Renal cortical epithelial cell (primary cell): ENCODE data around the gene HDGFL2. TPM values are rescaled to one million over a fixed set of nuclear protein-coding genes. Genes with fewer than 3 reads are reported as not detected.

ENCODE experiments used
- DNase-seq: peaks from one replicate; pipeline ENCODE4 v3.0.0-alpha.2; 2011; ENCODE audit warnings: low read depth
- total RNA-seq: library from RNA; depleted of rRNA; stranded (reverse); fragments of >200 nt; gene quantifications from 2 replicates; pipeline ENCODE4 v1.2.3, GENCODE V29; 2014

HDGFL2 gene
- total RNA-seq, 1 donor from 2014 or later: 59.5 TPM

DNA sequence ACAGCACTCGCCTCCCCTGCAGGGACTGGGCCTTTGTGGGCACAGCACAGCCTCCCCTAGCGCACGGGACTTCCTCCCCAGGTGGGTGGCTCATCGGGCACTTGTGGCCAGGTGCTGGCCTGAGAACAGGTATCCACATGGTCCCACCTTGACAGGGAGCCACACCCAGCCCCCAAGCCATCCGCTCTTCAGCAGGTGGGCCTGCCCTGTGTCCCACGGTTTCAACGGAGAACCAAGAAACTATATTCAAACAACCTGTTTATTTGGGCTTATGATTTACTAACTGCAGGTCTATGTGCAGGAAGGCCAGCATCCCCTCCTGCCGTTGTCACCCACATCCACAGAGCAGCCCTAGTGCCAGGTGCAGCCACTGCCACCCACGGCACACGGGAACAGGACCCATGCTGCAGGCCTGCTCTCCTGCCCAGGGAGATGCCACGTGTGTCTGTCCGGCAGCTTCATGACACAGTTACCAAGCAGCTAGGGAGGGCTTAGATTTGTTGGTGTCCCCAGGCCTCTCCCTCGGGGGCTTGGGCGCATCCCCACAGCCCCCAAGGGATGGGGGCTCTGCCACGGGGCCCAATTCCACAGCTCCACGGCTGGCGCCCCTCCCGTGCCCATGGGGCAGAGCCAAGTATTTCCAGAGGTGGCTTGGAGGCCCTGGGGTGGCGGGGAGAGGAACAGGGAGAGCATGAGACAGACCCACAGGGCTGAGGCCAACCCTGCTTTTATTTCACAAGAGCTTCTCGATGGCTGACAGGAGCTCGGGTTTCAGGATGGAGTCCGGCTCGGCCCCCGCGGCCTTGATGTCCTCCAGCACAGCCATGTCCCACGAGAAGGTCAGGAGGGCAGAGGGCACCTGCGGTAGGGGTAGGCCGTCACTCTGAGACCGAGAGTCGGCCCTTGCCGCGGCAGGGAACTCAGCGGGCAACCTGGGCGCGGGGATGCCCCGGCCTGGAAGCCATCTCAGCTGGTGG, 27.0 kb upstream of the HDGFL2 start:
- no peak for DNase-seq

DNA sequence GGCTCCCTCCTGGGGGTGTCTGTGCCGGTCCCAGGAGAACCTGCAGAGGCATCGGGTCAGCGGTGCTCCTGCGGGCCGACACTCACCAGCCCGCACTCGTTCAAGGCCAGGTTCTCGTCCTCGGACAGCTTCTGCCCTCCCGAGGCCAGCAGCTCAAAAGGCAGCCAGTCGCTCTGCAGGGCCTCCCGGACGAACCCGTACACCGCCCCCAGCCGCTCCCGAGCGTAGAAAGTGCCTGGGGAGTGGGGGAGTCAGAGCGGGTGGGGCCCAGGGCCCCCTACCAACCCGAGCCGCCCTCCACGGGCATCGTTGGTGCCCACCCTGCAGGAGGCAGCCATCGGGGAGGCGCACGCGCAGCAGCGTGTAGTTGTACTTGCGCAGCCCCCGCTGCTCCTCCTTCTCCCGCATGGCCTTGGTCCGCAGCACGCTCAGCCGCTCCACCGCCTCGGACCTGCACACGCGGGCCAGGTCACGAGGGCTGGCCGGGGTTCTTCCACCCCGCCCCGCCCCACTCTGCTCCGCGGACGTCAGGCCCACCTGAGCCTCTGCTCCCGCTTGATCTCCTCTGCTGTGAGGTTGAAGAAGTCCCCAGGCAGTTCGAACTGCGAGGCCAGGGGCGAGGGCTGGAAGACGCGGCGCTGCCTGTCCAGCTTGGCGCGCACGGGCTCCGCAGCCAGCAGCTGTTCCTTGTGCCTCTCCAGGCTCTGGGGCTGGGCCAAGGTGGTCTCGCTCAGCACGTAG, 26.0 kb upstream of the HDGFL2 start:
- no peak for DNase-seq

GRCh38 chr19:4446704-4447200, 25.3 kb upstream of the HDGFL2 start:
- DNase-seq: no peak

DNA sequence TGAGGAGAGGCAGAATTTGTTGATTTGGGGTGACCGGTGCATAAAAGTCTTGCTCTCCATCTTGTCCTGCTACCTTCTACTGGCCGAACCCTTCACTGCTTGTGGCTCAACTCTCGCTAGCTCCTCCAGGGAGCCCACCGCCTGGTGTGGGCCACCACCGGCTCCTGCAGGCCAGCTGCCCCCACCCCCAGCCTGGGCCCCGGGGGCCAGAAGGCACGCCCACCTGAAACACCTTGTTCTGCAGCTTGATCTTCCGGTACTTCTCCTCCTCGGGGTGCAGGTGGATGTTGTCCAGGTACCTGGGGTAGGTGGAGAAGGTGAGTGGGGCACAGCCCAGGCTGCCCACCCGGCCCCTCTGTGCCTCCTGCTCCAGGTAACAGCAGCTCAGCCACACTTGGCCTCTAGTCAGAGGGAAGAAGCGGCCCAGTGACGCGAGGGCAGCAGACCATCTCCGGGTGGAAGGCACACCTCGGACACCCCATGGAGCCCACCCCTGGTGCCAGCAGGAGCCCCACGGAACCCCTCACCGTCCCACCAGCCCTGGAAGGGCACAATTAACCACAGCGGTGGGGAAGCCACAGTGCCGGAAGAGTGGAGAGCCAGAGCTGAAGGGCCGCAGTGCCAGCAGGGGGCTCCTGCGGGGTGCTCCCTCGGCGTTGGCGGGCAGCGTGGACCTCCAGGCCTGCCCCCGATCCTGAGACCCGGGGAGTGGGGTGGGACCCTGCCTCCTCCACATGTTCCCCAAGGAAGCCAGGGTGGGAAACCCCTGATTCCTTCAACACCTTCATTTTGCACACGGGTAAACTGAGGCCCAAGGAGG, 24.6 kb upstream of the HDGFL2 start:
- DNase-seq: no peak

GRCh38 chr19:4448147-4448985, 23.7 kb upstream of the HDGFL2 start:
- no peak for DNase-seq

- DNase-seq: no peak
Observed at GRCh38 chr19:4449022-4449638, 23.0 kb upstream of the HDGFL2 start.

- no peak for DNase-seq
Observed at GRCh38 chr19:4449639-4450028, 22.5 kb upstream of the HDGFL2 start.

GRCh38 chr19:4452230-4452990, 19.7 kb upstream of the HDGFL2 start:
- DNase-seq: no peak

DNA sequence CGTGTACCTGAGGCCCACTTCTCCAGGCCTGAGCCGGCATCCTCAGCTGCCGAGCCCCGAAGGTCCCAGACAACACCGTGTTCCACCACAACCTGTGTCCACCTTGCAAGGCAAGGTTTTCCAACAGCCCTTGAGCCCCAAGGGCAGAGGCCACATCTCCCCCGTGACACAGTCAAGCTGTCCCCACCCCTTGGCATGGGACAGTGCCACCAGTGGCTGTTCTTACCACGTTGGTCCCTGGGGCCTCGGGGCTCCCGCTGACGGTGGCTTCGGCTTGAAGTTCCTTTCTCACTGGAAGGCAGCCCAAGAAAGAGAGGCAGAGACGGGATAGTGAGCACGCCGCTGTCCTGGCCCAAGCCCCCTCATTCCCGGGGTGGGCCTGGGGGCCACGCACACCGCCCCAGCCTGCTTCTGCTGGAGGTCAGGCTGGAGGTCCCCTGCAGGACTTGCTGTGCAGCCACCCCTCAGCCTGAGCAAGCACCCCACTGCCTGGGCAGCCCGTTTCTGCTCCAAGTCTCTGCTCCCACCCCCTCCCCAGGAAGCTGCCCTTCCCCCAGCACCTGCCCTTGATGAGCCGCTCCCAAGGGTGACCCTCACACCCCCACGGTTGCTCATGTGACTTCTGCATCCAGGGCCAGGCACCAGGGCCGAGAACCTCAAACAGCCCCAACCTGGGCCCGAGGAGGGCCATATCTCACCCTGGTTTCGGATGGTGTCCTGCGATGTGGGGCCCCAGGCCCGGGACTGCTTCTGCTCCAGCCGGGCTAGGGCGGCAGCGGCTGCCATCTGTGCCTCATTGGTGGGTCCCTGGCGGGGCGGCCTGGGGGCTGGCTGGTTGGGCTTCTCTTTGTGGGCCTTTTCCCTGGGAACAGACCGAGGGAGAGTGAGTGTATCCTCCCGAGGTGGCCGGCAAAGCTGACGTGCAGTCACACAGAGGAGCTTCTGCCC, 18.6 kb upstream of the HDGFL2 start:
- DNase-seq: no peak

DNA sequence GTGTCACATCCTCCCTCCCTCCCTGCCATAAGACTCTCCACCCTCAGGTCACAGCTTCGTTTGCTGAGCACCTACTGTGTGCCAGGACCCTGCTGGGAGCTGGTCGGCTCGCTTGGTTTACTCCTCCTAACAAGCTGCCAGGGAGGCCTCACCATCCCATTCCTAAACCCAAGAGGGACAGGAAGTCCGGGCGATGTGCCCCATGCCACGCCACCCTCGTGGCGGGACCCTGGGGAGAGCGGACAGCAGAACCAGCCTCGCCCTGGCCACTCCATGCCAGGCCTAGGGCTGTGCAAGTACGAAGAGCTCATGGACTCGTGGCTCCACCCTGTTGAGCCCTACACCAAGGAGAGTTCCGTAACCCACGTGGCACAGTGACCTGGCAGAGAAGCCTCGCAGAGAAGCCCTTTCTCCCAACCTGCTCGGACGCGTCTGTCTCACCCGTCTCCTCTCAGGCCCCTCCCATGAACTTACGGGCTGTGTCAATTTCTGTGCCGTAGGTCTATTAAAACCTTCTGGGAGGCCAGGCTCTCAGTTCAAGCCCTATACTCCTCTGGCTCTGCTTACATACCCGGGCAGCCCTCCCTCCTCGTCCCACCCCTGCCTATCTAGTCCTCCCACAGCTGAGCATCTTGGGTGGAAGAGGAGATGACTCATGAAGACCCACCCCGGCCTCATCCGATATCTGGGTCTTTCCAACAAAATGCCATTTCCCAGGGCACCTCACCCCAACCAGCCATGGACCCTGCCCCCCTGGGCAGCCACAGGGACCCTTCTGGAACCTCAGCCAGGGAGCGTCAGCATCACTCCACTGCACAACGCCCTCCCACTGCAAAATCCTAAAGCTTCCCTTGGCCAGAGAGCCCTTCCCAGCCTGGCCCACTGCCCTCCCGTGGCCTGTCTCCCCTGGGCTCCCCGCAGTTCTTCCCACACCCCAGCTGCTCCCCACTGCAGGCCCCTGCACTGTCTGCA, 17.1 kb upstream of the HDGFL2 start:
- peak; percentile 13 for DNase-seq

- DNase-seq: peak; percentile 84
Observed at GRCh38 chr19:4455719-4456475, 16.2 kb upstream of the HDGFL2 start.

- peak; percentile 36 for DNase-seq
Observed at GRCh38 chr19:4456476-4456842, 15.6 kb upstream of the HDGFL2 start.

- DNase-seq: no peak
Observed at GRCh38 chr19:4456843-4457653, 15.0 kb upstream of the HDGFL2 start.

DNA sequence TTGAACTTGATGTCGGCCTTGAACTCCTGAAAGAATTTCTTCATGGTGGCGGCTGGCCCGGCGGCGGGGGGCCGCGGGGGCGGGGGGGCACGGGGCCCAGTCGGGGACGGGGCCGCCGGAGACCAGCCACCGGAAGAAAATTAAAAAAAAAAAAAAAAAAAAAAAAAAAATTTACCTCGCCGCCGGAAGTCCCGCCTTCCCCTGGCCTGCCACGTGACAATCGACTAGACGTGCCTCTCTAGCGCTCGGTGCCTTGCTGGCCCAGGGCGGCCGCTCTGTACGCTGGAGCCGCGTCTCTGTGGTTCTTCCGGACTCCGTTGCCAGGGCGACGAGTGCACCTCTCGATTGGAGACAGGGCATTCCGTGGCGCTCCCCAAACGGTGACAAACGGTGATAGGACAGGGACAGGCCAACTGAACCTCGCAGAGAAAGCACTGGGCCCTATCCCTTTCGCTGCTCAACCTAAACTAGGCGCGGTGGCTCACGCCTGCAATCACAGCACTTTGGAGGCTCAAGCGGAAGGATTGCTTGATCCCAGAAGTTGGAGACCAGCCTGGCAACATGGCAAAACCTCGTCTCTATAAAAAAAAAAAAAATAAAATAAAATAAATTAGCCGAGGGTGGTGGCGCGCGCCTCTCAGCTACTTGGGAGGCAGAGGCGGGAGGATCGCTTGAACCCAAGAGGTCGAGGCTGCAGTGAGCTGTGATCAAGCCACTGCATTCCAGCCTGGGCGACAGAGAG, 14.3 kb upstream of the HDGFL2 start, which contains the start of gene UBXN6:
UBXN6 (minus strand) TSS at position 141 of the 742 bp plus-strand sequence; CDS start at position 44, 97 bp downstream.
- DNase-seq: peak; percentile 93
